Stimulated activated CD4-positive, alpha-beta T cell treated with anti-CD3 and anti-CD28 coated beads, TNF-alpha, amount 100 ng/mL, for 48 hours (primary cell): ENCODE measurements around the gene CD200.
A peak's percentile ranks its signal among the peaks of the same experiment; 100 is the strongest.
"Not testable (repeated sequence)": the region's sequence is repeated elsewhere in the genome, so short reads cannot be mapped to it uniquely, and the experiment has no call there.

ENCODE experiments used
- DNase-seq, 3 donors: peaks; one replicate each; pipeline ENCODE4 v3.0.0-alpha.2; 2020; ENCODE audit warnings: low read depth in 3 of 3

Gene CD200

DNA sequence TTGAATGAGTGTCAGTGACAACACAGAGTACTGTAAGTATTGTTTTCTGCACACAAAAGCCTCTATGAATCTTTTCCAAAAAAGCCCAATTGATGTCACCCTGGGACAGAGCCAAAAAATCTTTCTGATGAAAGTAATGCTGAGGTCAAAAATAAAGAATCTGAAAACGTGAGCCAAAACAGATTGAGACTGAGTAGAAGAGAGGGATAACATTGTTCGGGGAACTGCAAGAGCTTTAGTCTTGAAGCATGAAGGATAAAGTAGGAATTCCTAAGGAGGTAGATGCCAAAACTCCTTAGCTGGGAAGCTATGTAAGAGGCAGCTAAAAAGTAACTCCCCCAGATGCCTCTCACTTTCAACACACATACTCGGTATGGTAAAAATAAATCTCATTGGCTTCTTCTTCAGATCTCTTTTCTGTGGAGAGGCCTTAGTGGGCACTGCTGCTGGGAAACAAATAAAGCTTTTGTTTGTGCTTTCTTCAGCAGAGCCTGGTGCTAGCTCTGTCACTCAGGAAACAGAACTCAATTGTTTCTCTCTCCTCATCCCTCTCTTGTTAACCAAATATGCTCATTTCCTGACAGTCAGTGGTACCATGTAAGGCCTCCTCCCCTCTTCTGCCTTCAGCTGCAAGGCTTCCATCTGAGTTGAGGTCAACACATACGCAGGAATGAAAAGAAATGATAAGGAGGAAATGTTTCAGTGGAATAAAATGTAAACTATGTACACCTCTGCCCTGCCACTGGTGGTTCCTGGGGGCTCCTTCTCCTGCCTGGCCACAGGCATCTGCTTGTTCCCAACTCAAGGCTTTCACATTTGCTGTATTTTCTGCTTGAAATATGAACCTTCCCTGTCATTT lies 58.1 kb downstream of the CD200 start:
- DNase-seq: no peak

GRCh38 chr3:112391648-112392047 lies 58.7 kb downstream of the CD200 start:
- DNase-seq: no peak

- no peak for DNase-seq
Observed at GRCh38 chr3:112392393-112393359, 59.7 kb downstream of the CD200 start.

DNA sequence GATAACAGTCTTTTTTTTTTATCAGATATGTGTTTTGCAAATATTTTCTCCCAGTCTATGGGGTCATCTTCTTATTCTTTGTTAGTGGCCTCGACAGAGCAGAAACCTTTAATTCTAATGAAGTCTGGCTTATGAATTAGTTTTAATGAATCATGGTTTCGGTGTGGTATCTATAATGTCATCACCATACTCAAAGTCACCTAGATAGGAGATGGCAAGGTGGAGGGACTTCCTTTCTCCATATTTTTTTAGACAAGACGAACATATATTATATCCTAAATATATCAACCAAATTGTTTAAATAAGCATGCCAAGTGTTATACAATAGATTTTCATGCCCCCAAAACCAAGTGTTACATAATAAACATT lies 60.4 kb downstream of the CD200 start:
- no peak for DNase-seq

- no peak for DNase-seq
Observed at GRCh38 chr3:112394003-112394640, 61.2 kb downstream of the CD200 start.

DNA sequence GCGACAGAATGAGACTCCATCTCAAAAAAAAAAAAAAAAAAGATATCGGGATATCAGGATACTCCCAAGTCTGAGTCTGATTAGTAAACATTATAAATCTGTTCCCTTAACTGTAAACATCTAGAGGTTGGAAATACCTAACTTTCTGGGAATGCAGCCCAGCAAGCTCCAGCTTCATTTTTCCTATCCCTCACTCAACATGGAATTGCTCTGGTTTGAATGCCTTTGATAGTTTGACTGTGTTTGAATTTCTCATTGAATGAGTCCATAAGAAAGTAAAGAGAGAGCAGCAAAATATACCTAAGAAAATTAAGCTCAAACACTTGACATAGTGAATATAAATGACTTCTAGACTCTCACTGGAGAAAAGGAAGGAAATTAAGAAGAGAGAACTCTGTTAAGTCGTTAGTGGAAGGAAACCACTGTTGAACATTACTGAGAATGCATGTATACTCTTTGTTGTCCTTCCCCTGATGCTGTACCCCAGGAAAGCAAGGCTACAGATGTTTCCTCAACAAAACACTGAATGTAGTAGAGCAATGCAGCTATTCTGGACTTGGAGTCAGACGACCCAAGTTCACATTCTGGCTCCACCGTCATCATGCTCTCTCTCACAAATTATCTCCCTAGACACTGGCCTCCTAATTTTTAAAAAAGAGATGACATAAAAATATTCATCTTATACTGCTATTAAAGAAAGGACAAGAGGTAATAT lies 62.4 kb downstream of the CD200 start:
- DNase-seq: no peak

- no peak for DNase-seq
Observed at GRCh38 chr3:112395896-112396290, 62.9 kb downstream of the CD200 start.

GRCh38 chr3:112397556-112397955 lies 64.6 kb downstream of the CD200 start:
- no peak for DNase-seq

GRCh38 chr3:112399064-112399463 lies 66.1 kb downstream of the CD200 start:
- no peak for DNase-seq

DNA sequence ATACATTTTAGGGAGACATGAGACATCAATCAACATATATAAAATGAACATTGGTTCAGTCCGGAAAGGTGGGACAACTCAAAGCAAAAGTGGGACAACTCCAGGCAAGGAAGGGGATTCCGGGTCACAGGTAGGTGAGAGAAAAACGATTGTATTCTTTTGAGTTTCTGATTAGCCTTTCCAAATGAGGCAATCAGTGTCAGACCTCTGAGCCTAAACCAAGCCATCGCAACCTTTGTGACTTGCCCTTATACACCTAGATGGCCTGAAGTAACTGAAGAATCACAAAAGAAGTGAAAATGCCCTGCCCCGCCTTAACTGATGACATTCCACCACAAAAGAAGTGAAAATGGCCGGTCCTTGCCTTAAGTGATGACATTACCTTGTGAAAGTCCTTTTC lies 66.6 kb downstream of the CD200 start:
- DNase-seq: not testable (repeated sequence)

DNA sequence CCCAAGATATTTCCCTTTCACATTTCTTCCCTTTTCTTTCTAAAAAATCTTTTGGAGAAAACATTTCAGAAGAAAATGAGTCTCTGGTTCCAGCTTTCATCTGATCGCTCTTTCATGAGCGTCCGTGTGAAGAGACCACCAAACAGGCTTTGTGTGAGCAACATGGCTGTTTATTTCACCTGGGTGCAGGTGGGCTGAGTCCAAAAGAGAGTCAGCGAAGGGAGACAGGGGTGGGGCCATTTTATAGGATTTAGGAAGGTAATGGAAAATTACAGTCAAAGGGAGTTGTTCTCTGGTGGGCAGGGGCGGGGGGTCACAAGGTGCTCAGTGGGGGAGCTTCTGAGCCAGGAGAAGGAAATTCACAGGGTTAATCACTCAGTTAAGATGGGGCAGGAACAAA lies 67.4 kb downstream of the CD200 start:
- not testable (repeated sequence) for DNase-seq

DNA sequence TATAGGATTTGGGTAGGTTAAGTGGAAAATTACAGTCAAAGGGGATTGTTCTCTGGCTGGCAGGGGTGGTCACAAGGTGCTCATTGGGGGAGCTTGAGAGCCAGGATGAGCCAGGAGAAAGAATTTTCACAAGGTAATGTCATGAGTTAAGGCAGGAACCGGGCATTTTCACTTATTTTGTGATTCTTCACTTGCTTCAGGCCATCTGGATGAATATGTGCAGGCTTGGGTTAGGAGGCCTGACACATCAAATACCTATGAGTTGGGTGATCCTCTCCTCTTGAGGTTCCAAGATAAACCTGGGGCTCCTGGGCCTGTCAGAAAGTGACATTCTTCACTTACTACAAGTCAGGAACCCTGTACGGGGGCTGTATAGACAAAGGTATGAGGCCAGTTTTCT lies 68.7 kb downstream of the CD200 start:
- DNase-seq: no peak

DNA sequence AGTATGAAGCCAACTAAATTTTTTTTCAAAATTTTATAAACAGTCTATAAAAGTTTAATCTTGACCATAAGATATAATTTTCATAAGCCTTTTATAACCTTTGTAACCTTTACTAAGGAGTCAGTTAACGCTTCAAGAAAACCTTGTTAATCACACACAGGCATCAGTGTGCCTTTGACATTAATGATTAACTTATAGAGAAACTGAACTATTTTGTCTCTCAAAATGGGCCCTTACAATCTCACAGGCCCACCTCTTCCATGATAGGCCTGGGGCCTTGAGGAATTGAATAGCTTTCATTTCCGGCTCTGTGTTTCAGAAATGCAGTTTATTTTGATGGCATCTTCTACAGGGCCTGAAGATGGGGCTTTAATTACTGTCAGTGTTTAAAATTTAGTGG lies 70.1 kb downstream of the CD200 start:
- DNase-seq: no peak

- not testable (repeated sequence) for DNase-seq
Observed at GRCh38 chr3:112404924-112405549, 72.1 kb downstream of the CD200 start.

DNA sequence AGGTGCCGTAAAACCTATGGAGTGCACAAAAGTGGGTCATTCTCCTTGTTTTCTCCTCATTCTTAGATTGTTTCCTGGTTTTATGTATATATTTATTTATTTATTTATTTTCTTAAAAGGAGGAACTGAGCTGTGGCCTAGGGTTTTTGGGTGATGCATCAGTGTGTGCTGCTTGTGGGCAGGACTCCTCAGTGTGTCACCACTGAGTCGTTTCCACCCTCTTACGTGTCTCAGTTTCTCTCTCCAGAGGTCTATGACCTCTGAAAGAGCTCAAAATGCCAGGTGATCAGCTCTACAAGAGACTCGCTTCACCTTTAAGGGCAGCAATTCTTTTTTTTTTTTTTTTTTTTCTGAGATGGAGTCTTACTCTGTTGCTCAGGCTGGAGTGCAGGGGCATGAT lies 72.9 kb downstream of the CD200 start:
- DNase-seq: peak in 2 of 3 donors; percentile 41 to 44

DNA sequence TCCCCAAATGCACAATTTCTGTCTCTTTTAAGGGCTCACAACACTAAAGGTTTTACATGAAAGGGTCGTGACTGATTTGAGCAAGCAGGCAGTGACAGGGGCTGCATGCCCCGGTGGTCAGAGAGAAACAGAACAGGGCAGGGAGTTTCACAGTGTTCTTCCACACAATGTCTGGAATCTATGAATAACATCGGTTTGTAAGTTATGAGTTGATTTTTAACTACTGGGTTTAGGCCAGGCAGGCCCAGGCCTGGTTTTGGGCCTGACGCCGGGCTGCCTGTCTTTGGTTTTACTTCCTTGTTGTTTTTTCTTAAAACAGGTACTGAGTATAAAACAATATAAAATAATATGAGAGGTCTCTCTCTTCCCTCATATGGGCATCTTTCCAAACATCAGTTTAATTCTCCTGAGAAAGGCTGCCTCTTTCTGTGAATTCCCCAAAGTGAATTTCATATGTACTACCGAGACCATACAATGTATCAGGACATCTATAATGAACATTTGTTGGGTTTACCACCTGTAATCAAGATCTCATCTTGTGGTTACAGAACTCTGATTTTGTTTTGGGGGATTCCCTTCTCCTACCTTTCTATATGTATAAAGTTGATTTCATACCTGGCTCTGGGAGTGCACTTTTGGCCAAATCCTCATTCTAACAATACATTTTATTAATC lies 74.4 kb downstream of the CD200 start:
- DNase-seq: no peak

DNA sequence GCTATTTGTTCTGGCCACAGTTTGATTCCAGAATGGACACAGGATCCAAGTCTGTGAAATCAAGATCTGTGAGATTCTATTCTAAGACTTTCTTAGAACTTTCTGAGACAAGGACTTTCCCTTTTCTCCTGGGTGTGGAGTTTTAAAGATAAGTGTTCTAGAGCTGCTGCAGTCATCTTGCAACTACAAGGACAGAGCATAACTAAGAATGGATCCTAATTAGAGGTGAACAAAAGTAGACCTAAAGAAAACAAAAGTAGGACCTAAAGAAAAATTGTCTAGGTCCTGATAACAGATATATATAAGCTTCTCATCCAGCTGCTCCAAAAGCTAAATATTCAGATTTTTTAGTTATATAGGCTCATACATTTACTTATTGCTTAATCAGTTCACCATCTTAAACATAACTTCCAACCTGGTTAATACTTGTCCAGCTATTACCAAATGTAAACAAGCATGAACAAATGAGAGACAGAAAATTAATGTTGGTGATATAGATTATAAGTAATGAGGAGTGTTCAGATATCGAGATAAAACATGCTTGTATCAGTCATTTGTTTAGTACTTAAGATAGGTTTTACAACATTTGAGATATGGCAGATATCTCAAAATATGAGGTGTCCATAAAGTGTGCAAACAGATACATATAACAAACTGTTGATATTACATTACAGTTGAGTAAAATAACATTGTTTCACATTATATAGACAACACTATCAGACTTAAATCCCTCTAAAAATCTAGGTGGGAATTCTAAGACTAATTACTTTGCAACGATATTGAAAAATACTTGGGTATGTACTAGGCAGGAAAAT lies 75.1 kb downstream of the CD200 start:
- no peak for DNase-seq

- DNase-seq: no peak
Observed at GRCh38 chr3:112409041-112409440, 76.1 kb downstream of the CD200 start.

GRCh38 chr3:112411425-112411824 lies 78.5 kb downstream of the CD200 start:
- no peak for DNase-seq
